Measurements from ENCODE around the gene HDAC4.

- no peak for TF ChIP-seq CTCF (IDR thresholded peaks at IDR 0.05)
- no peak for TF ChIP-seq EP300 (IDR thresholded peaks at IDR 0.05)
- TF ChIP-seq POLR2A (IDR thresholded peaks at IDR 0.05) = no peak
- TF ChIP-seq POLR2AphosphoS5 (IDR thresholded peaks at IDR 0.05) = no peak
Measured at GRCh38 chr2:239119346-239120126, 281.3 kb downstream of the HDAC4 start.

All from stomach (tissue), 4 donors.